Kidney glomerular epithelial cell (primary cell): ENCODE measurements around the gene ITGB3.
"Not testable (repeated sequence)": the region's sequence is repeated elsewhere in the genome, so short reads cannot be mapped to it uniquely, and the experiment has no call there.

ENCODE experiments used
- DNase-seq: peaks from one replicate; lab custom pipeline; 2025; lab: John Stamatoyannopoulos, UW

ITGB3 gene

DNA sequence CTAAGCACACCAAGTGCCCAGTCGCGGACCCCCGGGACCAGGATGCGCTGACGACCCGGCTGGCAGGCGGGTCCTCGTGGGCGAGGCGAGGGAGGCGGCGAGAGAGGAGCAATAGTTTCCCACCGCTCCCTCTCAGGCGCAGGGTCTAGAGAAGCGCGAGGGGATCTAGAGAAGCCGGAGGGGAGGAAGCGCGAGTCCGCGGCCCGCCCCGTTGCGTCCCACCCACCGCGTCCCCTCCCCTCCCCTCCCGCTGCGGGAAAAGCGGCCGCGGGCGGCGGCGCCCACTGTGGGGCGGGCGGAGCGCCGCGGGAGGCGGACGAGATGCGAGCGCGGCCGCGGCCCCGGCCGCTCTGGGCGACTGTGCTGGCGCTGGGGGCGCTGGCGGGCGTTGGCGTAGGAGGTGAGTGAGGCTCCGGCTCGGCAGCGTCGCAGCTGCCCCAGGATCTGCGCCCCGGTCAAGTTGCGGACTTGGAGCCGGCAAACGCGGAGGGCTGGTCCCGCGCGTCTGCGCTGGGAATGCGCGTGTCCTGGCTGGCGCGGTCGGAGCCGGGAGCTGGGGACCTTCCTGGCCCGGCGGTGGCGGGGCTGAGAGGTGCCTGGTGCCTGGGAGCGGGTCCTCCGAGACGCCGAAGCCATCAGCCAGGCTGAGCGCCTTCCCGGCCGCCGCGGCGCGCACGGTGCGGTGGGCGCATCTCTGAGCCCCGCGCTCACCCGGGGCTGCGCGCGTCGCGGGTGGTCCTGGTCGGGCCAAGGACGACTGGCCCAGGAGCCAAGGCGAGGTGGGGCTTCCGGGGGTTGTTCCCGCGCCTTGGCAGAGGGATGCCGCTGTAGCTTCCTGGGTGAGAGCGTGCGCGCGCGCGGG is at the start of gene ITGB3:
ITGB3 (plus strand) TSS at position 287 of the 862 bp plus-strand sequence; CDS start at position 322, 35 bp downstream.
- DNase-seq = peak; percentile 49

DNA sequence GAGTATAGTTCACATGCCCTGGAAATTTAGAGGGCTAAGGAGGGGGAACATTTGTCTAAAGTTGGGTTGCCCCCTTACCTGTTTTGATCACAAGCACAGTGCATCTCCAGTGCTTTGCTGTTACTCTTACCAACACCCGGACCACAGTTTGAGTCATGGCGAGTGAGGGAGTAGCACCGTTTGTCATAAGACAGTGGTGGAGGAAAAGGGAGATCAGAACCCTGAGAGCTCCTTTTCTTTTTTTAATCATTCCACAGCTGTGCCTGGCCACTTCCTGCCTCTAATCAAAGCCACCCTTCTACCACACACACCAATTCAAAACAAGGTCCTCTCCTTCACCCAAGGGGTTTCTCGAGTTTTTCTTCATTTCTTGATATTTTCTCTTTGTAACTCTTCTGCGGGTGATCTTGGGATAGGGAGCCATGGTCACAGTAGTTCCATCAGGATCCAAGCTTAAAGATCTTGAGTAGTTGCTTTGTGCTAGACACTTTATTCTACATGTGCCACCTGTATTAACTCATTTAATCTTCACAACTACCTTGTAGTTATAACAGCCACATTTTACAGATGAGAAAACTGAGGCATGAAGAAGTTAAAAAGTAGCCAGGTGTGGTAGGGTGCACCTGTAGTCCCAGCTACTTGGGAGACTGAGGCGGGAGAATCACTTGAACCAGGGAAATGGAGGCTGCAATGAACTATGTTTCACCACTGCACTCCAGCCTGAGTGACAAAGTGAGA is 49.5 kb upstream of the ITGB3 start:
- DNase-seq = peak; percentile 50

DNA sequence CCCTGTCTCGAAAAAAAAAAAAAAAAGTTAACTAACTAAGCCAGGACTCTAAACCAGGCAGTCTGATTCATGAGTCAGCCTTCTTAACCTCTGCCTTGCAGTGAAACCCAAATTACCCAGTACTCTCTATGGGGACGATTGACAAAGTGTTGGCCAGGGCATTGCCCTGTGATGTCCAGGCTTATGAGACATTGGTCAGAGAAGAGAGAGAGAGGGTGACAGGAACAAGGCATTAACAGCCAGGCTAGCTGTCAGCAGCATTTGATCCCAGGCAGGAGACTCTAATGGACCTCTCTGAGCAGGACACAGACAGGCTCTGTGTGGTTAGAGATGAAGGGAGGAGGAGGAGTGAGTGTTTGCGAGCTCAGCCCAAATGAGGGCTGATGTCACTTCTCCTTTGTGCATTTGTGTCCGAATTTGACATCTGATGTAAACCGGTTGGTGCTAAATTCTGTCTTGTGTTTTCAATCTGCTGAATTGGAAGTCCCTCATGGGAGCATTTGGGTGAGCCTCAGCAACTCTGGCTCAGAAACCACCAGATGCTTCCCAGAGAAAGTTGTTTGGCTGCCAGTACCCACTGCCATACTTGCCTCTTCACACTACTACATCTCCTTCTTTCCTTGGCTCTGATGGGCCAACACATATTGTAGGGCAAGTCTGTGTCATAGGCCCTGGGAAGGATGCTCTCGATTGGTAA is 48.8 kb upstream of the ITGB3 start:
- DNase-seq = peak; percentile 54

DNA sequence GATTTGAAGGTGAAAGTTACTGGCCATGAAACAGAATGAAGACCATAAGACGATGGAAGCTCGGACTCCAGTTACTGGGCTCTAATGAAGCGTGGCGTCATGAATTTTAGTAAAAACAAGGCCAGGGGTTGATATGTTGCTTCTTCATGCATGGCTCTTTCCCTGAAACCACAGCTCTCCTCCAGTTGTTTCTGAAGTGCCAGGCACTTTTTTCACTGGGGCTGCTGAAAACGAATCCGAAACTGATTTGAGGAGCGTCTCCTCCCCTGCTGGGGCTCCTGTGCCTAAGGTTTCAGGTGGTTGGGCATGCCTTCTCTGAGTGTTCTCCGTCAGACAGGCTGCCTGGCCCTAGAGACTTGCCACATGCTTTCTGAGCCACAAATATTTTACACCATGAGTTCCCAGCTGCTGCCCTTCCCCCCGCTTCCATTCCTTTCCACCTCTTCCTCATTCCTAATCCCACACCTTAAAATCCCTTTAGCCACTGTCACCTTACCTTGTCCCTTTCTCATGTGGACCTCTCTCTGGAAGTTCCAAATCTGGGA is 48.1 kb upstream of the ITGB3 start:
- peak; percentile 94 for DNase-seq

DNA sequence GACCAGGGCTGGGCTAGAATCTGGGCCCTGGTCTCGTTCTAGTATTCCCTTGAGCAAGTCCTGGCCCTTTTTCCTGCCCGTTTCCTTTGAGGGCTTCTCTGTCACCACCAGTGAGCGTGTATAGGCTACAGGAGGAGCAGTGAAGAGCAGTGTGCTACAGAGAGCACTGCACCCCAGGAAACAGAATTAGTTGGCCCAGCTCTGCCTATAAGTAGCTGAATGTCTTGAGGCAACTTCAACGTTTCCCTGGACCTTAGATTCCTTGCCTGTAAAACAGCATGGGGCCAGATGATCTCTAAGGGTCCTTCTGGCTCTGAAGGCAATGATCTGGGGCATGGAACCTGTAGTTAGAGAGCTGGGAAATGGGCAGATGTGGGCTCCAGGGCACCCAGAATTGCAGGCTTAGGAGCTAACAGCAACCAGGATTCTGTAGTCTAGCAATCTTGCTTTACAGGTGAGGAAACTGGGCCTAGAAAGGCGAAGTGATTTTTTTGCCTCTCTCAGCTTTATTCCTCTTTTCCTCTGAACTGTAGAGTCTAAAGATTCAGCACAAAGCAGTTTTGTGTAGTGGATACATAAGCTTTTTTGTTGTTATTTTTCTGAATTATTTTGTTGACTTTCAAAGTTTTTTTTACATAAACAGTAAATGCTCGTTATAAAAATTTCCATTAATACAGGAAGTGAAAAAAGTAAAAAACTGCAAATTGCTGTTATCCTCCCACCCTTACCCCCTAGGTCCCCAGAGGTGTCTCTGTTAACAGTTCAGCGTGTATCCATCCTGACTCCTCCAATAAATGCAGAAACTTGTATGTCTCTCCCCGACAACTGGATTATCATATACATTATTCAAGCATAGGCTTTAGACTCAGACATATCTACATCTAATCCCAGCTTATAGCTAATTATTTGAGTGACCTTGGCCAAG is 46.2 kb upstream of the ITGB3 start:
- DNase-seq = no peak

DNA sequence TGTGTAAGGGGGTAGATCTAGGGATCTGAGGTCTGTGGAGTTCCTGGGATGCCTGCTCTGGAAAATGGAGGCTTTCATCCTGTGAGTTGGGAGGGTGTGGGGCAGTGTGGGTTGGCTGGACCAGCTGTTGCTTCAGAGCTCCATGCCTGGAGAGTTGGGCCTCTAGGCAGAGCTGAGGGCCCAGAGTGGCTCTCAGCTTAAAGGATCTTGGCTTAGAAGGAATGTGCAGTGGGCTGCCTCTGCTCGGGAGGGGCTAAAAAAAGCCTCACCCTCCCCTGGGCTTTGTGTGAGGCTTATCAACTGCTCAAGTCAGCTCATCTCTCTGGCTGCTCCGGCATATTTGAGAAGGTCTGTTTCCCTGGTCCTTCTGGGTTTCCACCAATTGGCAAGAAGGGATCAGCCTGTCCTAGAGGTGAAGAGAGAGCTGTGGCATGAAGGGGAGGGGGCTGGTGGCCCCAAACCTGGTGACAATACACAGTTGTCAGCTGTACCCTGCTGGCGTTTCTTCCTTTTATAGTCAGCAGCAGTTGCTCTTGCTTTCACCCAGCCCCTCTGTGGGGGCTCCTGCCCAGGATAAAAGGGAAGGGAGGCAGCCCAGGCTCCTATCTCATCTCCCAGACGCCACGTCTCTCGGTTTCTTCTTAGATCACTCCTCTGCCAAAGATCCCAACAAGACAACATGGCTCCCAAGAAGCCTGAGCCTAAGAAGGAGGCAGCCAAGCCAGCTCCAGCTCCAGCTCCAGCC is 44.7 kb upstream of the ITGB3 start, which contains the start of gene MYL4:
MYL4 (plus strand) TSS at position 605 of the 745 bp plus-strand sequence; CDS start at position 680, 75 bp downstream.
- DNase-seq = no peak

DNA sequence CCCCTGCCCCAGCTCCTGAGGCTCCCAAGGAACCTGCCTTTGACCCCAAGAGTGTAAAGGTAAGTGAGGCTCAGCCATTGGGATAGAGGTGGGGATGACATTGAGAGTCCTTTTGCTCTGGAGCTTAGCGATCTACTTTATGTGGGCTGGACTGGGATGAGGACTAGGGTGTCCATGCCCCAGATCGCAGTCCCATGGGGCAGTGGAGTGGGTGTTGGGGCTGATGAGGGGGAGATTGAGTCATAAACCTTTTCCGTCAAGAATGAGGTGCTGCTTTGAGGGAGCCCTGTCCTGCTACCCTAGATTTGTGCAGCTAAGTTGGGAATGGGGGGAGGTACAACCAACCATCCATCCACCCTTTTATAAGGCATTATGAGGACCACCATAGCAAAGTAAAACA is 44.1 kb upstream of the ITGB3 start:
- no peak for DNase-seq

DNA sequence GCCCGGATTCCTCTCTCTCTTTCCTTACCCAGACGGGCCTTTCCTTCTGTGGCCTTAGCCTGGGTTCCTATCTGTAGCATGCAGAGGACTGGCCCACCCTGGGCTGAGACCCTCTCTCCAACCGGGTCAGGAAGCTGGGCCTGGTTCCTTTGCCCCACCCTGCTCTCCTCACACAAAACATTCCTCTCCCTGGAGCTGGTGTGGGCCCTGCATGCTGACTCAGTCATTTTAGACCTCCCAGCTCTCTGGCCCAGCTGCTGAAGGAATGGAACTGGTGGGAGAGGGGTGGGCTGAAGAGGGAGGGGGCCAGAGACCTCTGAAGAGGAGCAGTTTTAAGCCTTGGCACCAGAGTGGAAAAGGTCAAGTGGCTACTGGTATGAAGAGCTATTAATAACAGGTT is 43.5 kb upstream of the ITGB3 start:
- DNase-seq = no peak

DNA sequence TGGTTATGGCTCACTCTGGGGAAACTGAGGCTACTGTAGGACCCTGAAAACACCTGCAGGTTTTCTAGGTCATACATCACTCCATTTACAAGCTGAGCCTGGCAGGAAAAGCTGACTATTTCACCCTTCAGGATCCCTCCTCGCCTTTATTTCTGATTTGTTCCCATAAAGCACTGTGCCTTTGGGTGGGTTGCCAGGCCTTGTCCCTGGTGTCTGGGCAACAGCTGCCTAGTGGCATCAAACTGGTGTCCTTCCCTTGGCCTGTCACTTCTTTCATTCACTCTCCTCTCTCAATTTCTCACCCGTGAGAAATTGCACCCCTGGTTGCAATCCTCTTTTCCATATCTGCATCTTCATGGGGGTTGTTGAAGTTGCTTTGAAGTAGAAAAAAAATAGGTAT is 42.8 kb upstream of the ITGB3 start:
- DNase-seq = no peak

DNA sequence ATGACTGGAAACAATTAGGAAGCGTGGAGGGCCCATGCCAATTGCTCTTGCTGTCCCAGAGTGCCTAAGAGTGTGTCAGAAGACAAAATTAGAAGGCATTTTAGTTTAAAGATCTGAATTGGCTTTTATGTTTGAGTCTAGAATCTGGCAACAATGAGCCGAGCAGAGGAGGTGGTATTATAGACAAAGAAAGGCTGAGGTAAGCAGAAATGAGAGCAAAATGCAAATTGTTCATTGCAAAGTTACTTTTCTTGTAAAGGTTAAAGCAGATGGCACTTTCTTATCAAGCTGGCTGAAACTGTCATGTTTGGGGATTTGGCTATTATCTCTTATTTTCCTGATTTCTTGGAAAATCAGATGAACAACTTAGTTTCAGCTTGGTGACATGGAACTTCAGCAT is 41.2 kb upstream of the ITGB3 start:
- no peak for DNase-seq

DNA sequence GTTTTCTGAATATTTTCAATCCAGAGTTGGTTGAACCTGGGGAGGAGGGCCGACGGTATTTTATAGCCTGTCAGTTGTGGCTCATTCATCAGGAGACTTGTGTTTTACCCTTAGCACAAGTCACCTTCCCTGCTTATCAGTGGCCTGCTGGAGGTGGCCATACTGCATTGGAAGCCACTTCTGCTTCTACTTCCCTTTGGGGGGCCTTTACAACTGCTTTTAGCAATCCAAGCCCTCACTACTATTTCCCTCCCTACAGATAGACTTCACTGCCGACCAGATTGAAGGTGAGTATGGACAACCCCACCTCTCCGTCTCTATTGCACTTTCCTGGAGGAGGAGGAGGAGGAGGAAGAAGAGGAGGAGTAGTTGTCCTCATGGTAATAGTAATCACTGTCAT is 40.1 kb upstream of the ITGB3 start:
- DNase-seq = no peak

DNA sequence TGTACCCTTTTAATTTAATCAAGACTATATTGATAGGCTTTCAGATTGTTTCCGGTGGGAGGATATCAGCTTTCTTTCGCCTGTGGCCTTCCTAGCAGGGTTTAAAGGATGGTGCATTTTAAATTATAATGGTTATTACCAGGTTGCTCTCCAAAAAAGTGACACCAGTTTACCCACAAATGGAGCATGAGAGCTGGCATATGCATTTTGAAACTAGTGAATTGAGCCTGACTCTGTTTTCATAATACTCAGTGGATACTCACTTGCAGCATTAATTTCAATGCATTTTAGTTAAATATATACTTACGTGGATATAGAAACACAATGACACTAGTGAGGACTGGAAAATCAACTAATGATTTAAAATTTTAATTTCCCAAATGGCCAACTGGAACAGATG is 38.7 kb upstream of the ITGB3 start:
- DNase-seq = no peak

DNA sequence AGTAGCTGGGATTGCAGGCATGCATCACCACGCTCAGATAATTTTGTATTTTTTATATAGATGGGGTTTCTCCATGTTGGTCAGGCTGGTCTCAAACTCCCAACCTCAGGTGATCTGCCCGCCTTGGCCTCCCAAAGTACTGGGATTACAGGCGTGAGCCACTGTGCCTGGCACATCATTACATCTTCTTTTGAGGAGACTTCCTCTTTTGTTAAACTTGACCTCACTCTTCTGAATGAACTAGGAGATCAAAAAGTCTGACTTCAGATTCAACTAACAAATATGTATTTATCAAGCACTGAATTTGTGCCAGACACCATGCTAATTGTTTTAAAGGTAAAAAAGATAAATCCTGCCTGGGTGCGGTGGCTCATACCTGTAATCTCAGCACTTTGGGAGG is 36.8 kb upstream of the ITGB3 start:
- not testable (repeated sequence) for DNase-seq

DNA sequence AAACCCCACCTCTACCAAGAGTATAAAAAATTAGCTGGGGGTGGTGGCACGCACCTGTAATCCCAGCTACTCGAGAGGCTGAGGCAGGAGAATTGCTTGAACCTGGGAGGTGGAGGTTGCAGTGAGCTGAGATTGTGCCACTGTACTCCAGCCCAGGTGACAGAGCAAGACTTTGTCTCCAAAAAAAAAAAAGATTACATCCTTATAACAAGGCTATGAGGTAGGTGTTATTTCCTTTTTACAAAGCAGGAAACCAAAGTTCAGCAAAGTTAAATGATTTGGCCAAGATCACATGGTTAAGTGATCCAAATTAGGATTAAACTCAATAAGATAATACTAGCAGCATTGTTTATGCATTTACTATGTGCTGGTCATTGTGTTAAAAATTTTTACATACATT is 36.3 kb upstream of the ITGB3 start:
- not testable (repeated sequence) for DNase-seq

DNA sequence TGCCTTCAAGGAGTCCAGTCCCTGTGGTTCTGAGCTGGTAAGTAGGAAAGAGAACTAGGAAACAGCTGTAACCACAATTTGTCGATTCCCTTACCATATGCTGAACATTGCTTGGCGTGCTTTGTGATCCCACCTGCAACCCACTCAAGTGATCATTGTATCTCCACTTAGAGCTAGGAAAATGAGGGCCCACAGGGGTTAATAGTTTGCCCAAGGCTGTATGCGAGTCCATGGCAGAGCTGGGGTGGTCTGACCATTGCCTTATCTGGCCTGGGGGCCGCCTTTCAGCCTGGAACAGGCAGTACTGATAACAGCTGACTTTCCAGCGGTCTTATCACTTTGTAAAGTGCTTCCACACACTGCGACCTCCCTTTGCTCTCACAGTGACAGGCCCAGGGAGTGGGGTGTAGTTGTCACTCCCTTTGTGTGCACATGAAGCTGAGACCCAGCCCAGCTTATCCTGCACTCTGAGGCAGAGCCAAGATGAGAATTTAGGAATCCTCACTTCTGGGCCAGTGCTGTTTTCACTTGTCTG is 34.7 kb upstream of the ITGB3 start:
- DNase-seq = no peak

DNA sequence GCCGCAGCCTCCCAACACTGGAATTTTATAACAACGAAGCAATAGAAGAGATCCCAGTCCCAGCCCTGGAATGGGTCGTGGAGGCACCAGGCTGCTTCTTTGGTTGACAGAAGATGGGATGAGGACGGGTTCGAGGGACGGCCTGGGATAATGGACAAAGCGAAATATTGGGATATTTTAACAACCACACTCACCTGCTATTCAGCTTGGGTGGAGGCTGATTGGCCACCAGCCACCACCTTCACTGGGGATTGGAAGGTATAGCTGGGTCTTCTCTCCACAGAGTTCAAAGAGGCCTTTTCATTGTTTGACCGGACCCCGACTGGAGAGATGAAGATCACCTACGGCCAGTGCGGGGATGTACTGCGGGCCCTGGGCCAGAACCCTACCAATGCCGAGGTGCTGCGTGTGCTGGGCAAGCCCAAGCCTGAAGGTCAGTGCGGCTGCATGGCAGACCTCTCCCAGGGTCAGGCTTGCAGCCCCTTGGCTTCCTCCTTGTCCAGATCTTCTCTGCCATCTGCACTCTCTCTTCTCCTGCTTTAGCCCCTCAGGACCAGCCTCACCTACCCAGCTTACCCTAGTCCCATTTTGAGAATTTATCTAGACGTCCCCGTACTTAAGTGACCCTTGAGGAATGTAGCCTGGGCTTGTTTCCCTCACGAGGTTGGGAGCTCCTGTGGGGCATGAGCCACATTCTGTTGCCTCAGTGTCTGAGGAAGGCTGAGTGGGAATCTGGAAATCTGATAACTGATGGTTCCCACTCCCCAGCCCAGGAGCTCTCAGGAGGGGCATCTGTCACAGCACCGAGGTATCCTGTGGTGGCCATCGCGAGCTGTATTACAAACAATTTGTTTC is 33.8 kb upstream of the ITGB3 start:
- DNase-seq = no peak

DNA sequence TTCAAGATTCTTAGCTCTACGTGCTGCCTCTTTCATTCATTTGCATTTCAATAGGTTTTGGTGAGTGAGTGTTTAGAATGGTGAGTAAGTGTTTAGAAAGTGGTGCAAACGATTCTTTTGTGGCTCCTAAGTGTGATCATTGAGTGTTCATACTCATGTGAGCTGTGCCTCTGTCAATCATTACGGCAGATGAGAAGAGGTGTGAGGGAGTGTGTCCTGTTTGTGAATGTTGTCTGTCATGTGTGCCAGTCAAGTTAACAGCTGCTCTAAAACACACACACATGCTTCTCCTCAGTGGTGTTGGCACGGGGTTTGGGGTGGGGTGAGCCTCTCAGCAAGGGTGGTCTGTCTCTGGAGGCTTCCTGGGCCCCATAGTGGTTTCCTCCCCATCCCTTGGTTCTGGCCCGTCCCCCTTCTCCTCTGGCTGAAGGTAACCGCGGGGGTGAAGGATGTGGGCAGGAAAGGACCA is 33.1 kb upstream of the ITGB3 start:
- DNase-seq = no peak

DNA sequence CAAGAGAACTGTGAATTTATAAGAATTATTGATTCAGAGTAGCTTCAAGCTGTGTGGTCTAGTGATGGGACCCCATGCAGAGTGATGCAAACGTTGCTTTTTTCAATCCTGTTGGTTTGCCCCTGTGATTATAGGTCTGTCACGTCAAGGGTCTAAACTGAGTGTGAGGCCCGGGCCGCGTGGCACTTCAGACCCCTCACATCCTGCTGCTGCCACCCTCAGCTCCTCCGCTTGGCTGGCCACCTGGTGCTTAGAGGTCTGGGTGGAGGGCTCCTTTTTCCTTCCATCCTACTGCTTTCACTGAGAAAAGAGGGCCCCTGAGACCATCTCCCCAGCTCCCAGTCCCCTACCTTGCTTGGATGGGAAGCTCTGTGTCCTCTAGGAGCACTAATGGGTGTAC is 32.5 kb upstream of the ITGB3 start:
- no peak for DNase-seq

DNA sequence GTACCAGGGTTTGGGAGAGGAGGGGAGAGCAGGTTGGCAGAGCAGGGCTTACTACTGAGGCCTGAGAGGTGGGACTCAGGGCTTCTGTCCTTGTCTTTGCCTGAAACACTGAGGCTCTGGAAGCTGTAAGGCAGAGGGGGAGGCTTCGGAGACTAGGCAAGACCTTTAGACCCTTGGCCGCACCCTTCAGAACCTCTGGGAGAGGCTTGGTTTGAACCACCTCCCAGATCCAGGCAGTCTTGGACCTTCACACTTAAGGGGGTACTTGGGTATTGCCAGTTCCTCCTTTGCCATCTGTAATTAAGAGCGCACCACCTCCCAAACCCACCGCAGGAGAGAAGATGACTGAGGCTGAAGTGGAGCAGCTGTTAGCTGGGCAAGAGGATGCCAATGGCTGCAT is 31.6 kb upstream of the ITGB3 start:
- DNase-seq = no peak
